Mammary epithelial cell (primary cell): Measurements from ENCODE around the gene INPP5F.

ENCODE experiments used
- CTCF ChIP-seq, 2 donors: IDR thresholded peaks in 1 of 2; conservative IDR thresholded peaks in 1 of 2; 2 replicates each; pipeline ENCODE4 v1.5.1; 2011 to 2012; ENCODE audit warnings: inconsistent platforms in 2 of 2, low read length in 2 of 2, mild to moderate bottlenecking in 2 of 2, control low read depth in 1 of 2, low read depth in 1 of 2; ENCODE audit not compliant: insufficient read depth in 1 of 2; ENCODE audit errors: extremely low read depth in 1 of 2
- EZH2 ChIP-seq: IDR thresholded peaks from 2 replicates; pipeline ENCODE4 v1.6.1; 2012; ENCODE audit warnings: low read length, inconsistent platforms, borderline replicate concordance

- no peak for TF ChIP-seq CTCF (conservative IDR thresholded peaks at IDR 0.05 in 1 of 2, IDR thresholded peaks at IDR 0.05 in 1 of 2; ENCODE audit: extremely low read depth in 1 of 2, insufficient read depth in 1 of 2, low read depth in 1 of 2, low read length in 2 of 2)
- TF ChIP-seq EZH2 = no peak
Observed at GRCh38 chr10:119801998-119802538, 76.2 kb downstream of the INPP5F start.
